ACHN (cell line): ENCODE data around the gene RBM18.

ENCODE experiments used
- DNase-seq: peaks from one replicate; pipeline ENCODE4 v3.0.0-alpha.2; 2015
- in situ Hi-C: cut with HindIII; loops from 2 replicates; pipeline ENCODE4 v1.10.0; 2017; ENCODE audit warnings: low sequenced_read_pairs, low pct_ligation_motif_present, low pct_unique_long_range_greater_than_20kb

RBM18 gene

GRCh38 chr9:122264360-122265148 is at the start of gene RBM18, which contains the start of gene MRRF:
TSS of gene RBM18 (minus strand) at chr9:122264840. CDS start at chr9:122261492, 3,348 bp downstream.
TSS of gene MRRF (plus strand) at chr9:122264882. CDS start at chr9:122270892, 6,010 bp downstream.
- DNase-seq, result peak; percentile 87
- in situ Hi-C loops, result no loop called here

DNA sequence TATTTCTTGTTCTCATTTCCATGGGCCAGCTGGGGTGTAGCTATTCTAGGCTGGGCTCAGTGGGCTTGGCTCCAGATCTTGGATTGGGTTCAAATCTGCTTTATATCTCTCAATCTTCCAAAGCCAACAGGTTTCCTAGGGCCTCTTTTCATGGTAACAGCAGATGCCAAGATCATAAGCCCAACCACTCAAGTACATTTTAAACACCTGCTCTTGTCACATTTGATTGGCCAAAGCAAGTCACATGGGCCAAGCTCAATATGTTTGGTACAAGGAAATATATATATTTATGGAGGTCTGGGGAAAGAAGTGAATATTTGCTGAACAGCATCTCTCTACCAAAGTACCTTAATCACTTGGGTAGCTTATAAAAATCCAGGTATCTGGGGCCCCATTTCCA is 49.5 kb upstream of the RBM18 start:
- no peak for DNase-seq
- in situ Hi-C loops, result no loop called here

DNA sequence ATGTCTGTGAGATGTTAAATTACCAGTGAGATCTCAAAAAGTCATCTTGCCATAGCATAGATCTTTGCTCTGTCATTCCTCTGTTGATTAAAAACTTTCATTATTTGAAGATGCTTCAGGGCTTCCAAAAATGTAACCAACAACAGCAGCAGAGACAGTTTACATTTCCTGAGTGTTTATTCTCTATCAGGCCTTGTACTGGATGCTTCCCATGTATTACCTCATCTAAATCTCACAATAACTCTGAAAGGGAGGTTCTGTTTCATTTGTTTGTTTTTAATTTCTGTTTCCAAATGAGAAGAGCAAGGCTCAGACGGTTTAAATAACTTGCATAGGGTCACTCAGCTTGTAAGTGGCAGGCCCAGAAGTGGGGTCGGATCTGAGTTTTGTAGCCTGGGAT is 45.2 kb upstream of the RBM18 start:
- DNase-seq, result no peak
- in situ Hi-C loops, result no loop called here

DNA sequence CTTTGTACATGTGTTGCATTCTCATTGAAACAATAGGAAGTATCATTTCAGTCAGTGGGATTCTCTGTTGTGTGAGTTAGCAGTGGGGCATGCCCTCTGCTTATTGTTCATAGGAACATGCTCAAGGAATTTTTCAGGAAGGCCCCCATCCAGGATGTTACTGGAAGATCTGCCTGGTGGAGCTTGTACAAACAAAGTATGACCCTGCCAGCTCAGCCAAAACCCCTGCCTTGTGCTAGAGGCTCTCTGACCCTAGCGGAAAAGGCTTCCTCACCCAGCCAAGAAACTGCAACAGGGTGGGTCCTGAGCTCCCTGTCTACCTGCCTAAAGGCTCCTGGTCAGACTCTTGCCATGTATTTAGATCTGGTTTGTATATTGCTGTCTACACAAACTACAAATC is 43.3 kb upstream of the RBM18 start:
- in situ Hi-C loops, result no loop called here
- DNase-seq, result no peak

- in situ Hi-C loops, result no loop called here
Measured at GRCh38 chr9:122307061-122307460, 42.4 kb upstream of the RBM18 start.

DNA sequence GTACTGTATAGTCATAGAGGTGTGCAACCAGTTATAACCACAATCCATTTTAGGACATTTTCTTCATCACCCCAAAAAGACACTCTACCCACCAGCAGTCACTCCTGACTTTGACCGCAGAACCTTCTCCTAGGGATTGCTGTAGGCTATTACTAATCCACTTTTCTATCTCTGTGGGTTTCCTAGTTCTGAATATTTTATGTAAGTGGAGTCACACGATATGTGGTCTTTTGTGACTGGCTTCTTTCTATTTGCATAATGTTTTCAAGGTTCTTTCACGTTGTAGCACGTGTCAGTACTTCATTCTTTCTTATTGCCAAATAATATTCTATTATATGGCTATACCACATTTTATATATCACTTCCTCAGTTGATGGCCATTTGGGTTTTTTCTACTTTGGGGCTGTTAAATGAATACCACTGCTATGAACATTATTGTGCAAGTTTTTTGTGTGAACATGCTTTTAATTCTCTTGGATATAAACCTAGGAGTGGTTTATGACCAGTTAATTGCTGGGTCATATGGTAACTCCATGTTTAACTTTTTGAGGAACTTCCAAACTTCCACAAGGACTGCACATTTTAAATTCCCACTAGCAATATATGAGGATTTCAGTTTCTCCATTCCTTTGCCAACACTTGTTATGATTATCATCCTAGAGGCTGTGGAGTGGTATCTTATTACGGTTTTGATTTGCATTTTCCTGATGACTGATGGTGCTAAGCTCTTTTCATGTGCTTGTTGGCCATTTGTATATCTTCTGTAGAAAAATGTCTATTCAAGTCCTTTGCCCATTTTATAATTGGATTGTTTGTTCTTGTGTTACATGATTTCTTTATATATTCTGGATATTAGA is 37.8 kb upstream of the RBM18 start:
- DNase-seq, result no peak
- in situ Hi-C loops, result no loop called here

More at GRCh38 chr9:122307061-122307460, 42.4 kb upstream of the RBM18 start:
- DNase-seq, result no peak

DNA sequence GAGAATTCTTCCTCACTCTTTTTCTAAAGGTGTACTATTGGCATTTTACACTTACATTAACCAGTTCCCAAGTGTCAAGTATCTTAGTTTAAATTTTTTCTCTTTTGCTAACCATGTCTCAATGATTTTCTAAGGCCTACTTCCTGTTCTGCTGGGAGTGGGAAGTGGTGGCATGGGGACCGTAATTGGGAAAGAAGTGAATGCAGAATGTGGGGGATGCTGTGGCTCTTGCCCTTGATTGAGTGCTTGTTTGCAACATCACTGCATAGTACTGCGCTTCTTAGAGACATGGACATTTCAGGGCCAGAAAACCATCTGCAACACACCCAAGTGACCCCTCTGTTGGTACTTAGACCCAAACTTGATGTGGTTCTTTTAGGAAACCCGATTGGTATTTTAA is 32.9 kb upstream of the RBM18 start:
- DNase-seq, result no peak
- in situ Hi-C loops, result no loop called here

- DNase-seq, result no peak
Measured at GRCh38 chr9:122294531-122294930, 29.9 kb upstream of the RBM18 start.

GRCh38 chr9:122291458-122291857 is 26.8 kb upstream of the RBM18 start:
- no peak for DNase-seq
- in situ Hi-C loops, result no loop called here

More at GRCh38 chr9:122294531-122294930, 29.9 kb upstream of the RBM18 start:
- in situ Hi-C loops, result no loop called here

DNA sequence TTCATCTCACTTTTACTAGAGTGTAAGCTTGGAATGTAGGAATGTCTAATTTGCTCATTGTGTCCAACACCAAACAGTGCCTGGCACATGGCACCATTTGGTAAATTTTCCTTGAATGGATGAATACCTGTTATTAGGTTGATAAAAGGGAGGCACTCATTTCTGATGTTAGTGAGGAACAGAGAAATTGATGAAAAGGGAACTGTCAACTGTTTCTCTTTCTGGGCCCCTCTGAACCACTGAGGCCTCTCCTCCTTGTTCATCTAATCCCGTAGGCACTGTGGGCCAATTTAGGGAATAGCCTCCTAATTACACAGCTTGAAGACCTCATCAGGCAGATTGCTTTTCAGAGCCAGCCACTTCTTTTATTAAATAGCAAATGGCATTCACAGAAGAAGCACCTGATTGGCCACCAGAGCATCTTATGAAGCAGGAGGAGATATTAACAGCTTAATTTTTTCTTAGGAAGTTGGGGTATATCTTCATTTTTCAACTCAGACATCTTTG is 22.6 kb upstream of the RBM18 start:
- no peak for DNase-seq
- in situ Hi-C loops, result no loop called here

GRCh38 chr9:122286764-122287163 is 22.1 kb upstream of the RBM18 start:
- in situ Hi-C loops, result no loop called here
- no peak for DNase-seq

DNA sequence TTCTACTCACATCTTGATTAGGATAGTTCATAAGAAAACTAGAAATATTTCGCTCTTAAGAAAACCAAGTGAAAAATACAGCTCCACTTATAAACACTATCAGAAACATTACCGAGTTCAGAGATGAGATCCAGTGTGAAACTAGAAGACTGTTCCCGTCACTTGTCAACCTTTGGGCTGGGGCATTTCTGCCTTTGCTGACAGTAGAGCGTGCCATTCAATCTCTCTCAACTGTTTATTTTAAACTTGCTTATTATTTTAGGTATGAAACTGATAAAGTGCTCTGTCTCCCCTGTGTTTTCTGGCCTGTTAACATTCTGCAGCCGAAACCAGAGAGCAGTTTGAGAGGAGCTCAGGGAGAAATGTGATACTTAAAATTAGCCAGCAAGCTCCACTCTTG is 16.7 kb upstream of the RBM18 start:
- in situ Hi-C loops, result no loop called here
- DNase-seq, result no peak

DNA sequence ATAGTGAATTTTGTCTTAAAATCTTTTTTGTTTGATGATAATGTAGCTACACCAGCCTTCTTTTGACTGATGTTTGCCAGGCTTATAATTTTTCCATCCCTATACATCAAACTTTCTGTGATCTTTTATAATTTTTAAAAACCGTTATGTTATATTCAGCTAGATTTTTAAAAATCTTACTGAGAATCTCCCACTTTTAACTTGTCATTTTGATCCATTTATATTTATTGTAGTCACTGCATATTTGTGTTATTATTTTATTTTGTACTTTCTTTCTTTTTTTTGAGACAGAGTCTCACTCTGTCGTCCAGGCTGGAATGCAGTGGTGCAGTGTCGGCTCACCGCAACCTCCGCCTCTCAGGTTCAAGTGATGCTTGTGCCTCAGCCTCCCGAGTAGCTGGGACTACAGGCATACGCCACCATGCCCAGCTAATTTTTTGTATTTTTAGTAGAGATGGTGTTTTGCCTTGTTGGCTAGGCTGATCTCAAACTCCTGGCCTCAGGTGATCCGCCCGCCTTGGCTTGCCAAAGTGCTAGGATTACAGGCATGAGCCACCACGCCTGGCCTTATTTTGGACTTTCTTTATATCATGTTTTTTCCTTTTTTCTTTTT is 12.8 kb upstream of the RBM18 start:
- DNase-seq, result no peak
- in situ Hi-C loops, result no loop called here

GRCh38 chr9:122276096-122276495 is 11.5 kb upstream of the RBM18 start:
- in situ Hi-C loops, result no loop called here
- no peak for DNase-seq

DNA sequence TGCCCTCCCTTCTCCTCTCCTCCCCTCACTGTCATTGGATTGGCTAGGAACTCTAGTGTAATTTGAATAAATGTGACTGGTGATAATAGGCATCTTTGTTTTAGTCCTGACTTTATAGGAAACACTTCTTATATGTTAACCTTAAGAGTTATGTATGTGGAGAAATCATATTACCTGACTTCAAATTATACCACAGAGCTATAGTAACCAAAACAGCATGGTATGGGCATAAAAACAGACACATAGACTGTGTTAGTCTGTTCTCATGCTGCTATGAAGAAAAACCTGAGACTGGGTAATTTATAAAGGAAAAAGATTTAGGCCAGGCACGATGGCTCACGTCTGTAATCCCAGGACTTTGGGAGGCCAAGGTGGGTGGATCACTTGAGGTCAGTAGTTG is 9.4 kb upstream of the RBM18 start:
- DNase-seq, result no peak
- in situ Hi-C loops, result no loop called here

DNA sequence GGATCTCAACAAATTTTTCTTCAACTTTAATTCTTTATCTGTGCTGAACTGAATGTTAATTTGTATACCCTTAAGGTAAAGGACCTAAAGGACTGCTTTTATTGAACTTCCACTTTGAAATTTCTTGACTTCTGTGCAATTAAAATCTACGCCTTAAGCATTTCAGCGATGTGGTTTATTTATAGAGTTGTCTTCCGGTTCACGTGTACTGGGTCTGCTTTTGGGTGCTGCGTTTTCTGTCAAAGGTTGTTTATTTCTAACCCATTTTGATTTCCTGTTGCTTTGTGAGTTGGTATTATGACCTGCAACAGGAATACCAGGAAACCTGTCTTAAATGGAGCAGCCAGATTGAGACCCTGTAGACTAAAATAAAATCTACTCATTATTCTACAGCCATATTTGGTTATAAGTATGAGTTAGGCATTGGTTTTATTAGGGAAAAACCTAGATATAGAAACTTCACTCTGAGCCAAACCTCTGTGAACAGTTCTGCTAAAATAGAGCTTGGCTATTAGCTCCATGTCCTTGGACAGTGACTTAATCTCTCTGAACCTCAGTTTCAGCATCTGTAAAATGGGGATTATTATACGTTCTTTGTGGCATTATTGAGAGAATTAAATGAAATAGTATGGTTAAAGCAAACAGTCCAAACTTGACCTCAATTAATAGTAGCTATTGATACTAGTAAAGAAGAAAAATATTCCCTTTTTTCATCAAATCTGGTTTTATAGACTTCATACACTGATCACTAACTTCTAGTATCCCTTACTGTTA is 3.6 kb upstream of the RBM18 start:
- in situ Hi-C loops, result no loop called here

GRCh38 chr9:122265149-122265915 is 692 bp upstream of the RBM18 start:
- in situ Hi-C loops, result no loop called here
- DNase-seq, result peak; percentile 48

More for the DNA sequence above, 3.6 kb upstream of the RBM18 start:
- DNase-seq, result no peak
